ENCODE results near the gene ATP9A. TPM values are rescaled to one million over a fixed set of nuclear protein-coding genes. Genes with fewer than 3 reads are reported as not detected.

ATP9A gene
- total RNA-seq, 2 experiments from 2014 or later, result 0.11 to 0.19 TPM

GRCh38 chr20:51610761-51611624 lies 157.2 kb downstream of the ATP9A start:
- no peak overlapping the region for H3K4me3 ChIP-seq (ENCODE audit: low read length)
- TF ChIP-seq CTCF (IDR thresholded peaks at IDR 0.05), result no peak
- no peak for DNase-seq
- intact Hi-C loops (cut with DNase I, micrococcal nuclease), result no loop called here
- ChIA-PET CTCF (no interaction called here), POLR2A (interaction anchor here (0.9 kb wide), 1 partner anchor 10 kb away, joined by 3 read pairs; no protein-coding TSS in a partner anchor)
- H3K27ac ChIP-seq (ENCODE audit: low read depth in 1 of 2, low read length in 2 of 2), result no peak overlapping the region
- no peaks in the 10 kb centered on the region for H3K36me3 Mint-ChIP-seq (ENCODE audit: low read depth)
- H3K9me3 ChIP-seq (ENCODE audit: control insufficient read depth in 1 of 2, insufficient read depth in 1 of 2, low read length in 2 of 2), result no peaks in the 10 kb centered on the region
- no peak overlapping the region for H3K27ac Mint-ChIP-seq
- peaks cover 8% of the 10 kb centered on the region for H3K4me1 ChIP-seq (ENCODE audit: insufficient read depth, low read length)
- H3K36me3 ChIP-seq (ENCODE audit: insufficient read depth, low read length), result no peaks in the 10 kb centered on the region
- H3K27me3 ChIP-seq (ENCODE audit: control insufficient read depth in 1 of 2, insufficient read depth in 2 of 2, low read length in 2 of 2), result peaks cover 0 to 8% of the 10 kb centered on the region in 2 experiments
- ATAC-seq (ENCODE audit: poor library complexity), result no peak
- peaks cover 5% of the 10 kb centered on the region for H3K27me3 Mint-ChIP-seq
- H3K4me1 Mint-ChIP-seq (ENCODE audit: low read depth), result no peaks in the 10 kb centered on the region
- no peak overlapping the region for H3K4me3 Mint-ChIP-seq
- no peaks in the 10 kb centered on the region for H3K9me3 Mint-ChIP-seq

GRCh38 chr20:51610111-51610510 lies 158.1 kb downstream of the ATP9A start:
- TF ChIP-seq CTCF (IDR thresholded peaks at IDR 0.05), result no peak
- Histone ChIP-seq H3K27me3 (ENCODE audit: control insufficient read depth in 1 of 2, insufficient read depth in 2 of 2, low read length in 2 of 2) (peaks cover 0 to 8% of the 10 kb centered on the region in 2 experiments), H3K4me1 (ENCODE audit: insufficient read depth, low read length) (peaks cover 8% of the 10 kb centered on the region), H3K27ac (ENCODE audit: low read depth in 1 of 2, low read length in 2 of 2) (no peak overlapping the region), H3K36me3 (ENCODE audit: insufficient read depth, low read length) (no peaks in the 10 kb centered on the region), H3K9me3 (ENCODE audit: control insufficient read depth in 1 of 2, insufficient read depth in 1 of 2, low read length in 2 of 2) (no peaks in the 10 kb centered on the region), H3K4me3 (ENCODE audit: low read length) (no peak overlapping the region)
- DNase-seq (no peak), ATAC-seq (ENCODE audit: poor library complexity) (no peak)
- H3K4me1 Mint-ChIP-seq (ENCODE audit: low read depth), result no peaks in the 10 kb centered on the region
- H3K27me3 Mint-ChIP-seq, result peaks cover 5% of the 10 kb centered on the region
- no peaks in the 10 kb centered on the region for H3K36me3 Mint-ChIP-seq (ENCODE audit: low read depth)
- H3K4me3 Mint-ChIP-seq, result no peak overlapping the region
- no peaks in the 10 kb centered on the region for H3K9me3 Mint-ChIP-seq
- no peak overlapping the region for H3K27ac Mint-ChIP-seq
- ChIA-PET POLR2A (no interaction called here), CTCF (no interaction called here)
- intact Hi-C loops (cut with DNase I, micrococcal nuclease), result no loop called here

GRCh38 chr20:51609251-51609650 lies 158.9 kb downstream of the ATP9A start:
- no peaks in the 10 kb centered on the region for H3K4me1 Mint-ChIP-seq (ENCODE audit: low read depth)
- Histone ChIP-seq H3K4me3 (ENCODE audit: low read length) (no peak overlapping the region), H3K9me3 (ENCODE audit: control insufficient read depth in 1 of 2, insufficient read depth in 1 of 2, low read length in 2 of 2) (no peaks in the 10 kb centered on the region), H3K4me1 (ENCODE audit: insufficient read depth, low read length) (peaks cover 8% of the 10 kb centered on the region), H3K27me3 (ENCODE audit: control insufficient read depth in 1 of 2, insufficient read depth in 2 of 2, low read length in 2 of 2) (peaks cover 0 to 8% of the 10 kb centered on the region in 2 experiments), H3K36me3 (ENCODE audit: insufficient read depth, low read length) (no peaks in the 10 kb centered on the region), H3K27ac (ENCODE audit: low read depth in 1 of 2, low read length in 2 of 2) (no peak overlapping the region)
- ATAC-seq (ENCODE audit: poor library complexity) (no peak), DNase-seq (no peak)
- no peaks in the 10 kb centered on the region for H3K36me3 Mint-ChIP-seq (ENCODE audit: low read depth)
- POLR2A ChIA-PET, result no interaction called here
- no peak for TF ChIP-seq CTCF (IDR thresholded peaks at IDR 0.05)
- no peak overlapping the region for H3K4me3 Mint-ChIP-seq
- intact Hi-C loops (cut with DNase I, micrococcal nuclease), result no loop called here
- H3K9me3 Mint-ChIP-seq, result no peaks in the 10 kb centered on the region
- H3K27ac Mint-ChIP-seq, result no peak overlapping the region
- H3K27me3 Mint-ChIP-seq, result peaks cover 5% of the 10 kb centered on the region
- CTCF ChIA-PET, result no interaction called here

All from CD4-positive, alpha-beta T cell (primary cell).